HL-60 (cell line): ENCODE data around the gene AKR1C1.

ENCODE experiments used
- GABPA ChIP-seq: IDR thresholded peaks from 2 replicates; pipeline ENCODE4 v1.6.1; 2012; ENCODE audit warnings: low read depth
- POLR2AphosphoS5 ChIP-seq: IDR thresholded peaks from 2 replicates; pipeline ENCODE4 v1.6.1; 2012; ENCODE audit warnings: low read depth
- TF ChIP-seq, protein P1 (sequence below): IDR thresholded peaks from one replicate; pipeline ENCODE4 v1.5.1; 2011; ENCODE audit warnings: low read length, control low read depth, inconsistent platforms; ENCODE audit not compliant: insufficient read depth
- TF ChIP-seq, protein P2 (sequence below): IDR thresholded peaks from 2 replicates; pipeline ENCODE4 v1.6.1; 2012; ENCODE audit warnings: low read depth; ENCODE audit not compliant: insufficient replicate concordance

DNA sequence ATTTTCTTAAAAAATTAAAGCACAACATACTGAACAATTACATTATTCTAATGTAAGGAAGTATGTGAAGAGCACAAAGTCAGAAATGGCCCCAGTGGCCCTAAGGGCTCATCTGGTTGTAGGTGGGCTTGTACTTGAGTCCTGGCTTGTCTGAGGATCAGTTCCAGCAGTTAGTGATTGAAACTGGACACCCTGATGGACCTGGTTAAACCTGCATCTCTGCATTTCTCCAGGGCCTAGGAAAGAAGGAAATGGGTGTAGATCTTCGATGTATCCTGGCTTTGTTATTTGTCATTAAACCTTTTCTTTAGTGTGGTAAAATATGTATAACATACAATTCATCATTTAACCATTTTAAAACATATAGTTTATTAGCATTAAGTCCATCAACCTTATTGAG, 50.2 kb downstream of the AKR1C1 start:
- TF ChIP-seq, protein P1, sequence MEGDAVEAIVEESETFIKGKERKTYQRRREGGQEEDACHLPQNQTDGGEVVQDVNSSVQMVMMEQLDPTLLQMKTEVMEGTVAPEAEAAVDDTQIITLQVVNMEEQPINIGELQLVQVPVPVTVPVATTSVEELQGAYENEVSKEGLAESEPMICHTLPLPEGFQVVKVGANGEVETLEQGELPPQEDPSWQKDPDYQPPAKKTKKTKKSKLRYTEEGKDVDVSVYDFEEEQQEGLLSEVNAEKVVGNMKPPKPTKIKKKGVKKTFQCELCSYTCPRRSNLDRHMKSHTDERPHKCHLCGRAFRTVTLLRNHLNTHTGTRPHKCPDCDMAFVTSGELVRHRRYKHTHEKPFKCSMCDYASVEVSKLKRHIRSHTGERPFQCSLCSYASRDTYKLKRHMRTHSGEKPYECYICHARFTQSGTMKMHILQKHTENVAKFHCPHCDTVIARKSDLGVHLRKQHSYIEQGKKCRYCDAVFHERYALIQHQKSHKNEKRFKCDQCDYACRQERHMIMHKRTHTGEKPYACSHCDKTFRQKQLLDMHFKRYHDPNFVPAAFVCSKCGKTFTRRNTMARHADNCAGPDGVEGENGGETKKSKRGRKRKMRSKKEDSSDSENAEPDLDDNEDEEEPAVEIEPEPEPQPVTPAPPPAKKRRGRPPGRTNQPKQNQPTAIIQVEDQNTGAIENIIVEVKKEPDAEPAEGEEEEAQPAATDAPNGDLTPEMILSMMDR: no peak
- TF ChIP-seq GABPA (no peak), POLR2AphosphoS5 (no peak)
- TF ChIP-seq, protein P2, sequence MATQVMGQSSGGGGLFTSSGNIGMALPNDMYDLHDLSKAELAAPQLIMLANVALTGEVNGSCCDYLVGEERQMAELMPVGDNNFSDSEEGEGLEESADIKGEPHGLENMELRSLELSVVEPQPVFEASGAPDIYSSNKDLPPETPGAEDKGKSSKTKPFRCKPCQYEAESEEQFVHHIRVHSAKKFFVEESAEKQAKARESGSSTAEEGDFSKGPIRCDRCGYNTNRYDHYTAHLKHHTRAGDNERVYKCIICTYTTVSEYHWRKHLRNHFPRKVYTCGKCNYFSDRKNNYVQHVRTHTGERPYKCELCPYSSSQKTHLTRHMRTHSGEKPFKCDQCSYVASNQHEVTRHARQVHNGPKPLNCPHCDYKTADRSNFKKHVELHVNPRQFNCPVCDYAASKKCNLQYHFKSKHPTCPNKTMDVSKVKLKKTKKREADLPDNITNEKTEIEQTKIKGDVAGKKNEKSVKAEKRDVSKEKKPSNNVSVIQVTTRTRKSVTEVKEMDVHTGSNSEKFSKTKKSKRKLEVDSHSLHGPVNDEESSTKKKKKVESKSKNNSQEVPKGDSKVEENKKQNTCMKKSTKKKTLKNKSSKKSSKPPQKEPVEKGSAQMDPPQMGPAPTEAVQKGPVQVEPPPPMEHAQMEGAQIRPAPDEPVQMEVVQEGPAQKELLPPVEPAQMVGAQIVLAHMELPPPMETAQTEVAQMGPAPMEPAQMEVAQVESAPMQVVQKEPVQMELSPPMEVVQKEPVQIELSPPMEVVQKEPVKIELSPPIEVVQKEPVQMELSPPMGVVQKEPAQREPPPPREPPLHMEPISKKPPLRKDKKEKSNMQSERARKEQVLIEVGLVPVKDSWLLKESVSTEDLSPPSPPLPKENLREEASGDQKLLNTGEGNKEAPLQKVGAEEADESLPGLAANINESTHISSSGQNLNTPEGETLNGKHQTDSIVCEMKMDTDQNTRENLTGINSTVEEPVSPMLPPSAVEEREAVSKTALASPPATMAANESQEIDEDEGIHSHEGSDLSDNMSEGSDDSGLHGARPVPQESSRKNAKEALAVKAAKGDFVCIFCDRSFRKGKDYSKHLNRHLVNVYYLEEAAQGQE: no peak
